SK-N-SH treated with all-trans-retinoic acid at 6 μM for 48 hours (cell line): Measurements from ENCODE around the gene SCAPER.

Experiments
- ATAC-seq: fragments of 200-7000 bp; cut with Tn5 transposase; 3 replicates; pipeline ENCODE4 v1.9.1; 2020; ENCODE audit warnings: mild to moderate bottlenecking, moderate library complexity
- BACH2 ChIP-seq: fragments of 250-450 bp; sonication (Bioruptor Pico); IDR thresholded peaks from 2 replicates; pipeline ENCODE4 v1.9.0; 2021; ENCODE audit warnings: mild to moderate bottlenecking, borderline replicate concordance
- CREB5 ChIP-seq: fragments of 250-450 bp; sonication (Bioruptor Pico); IDR thresholded peaks from 2 replicates; pipeline ENCODE4 v1.5.1; 2020; ENCODE audit warnings: low read depth, mild to moderate bottlenecking, moderate library complexity
- CSDC2 ChIP-seq: fragments of 250-450 bp; sonication (Bioruptor Pico); IDR thresholded peaks from 2 replicates; pipeline ENCODE4 v1.5.0; 2020; ENCODE audit warnings: mild to moderate bottlenecking, moderate library complexity
- CSRNP3 ChIP-seq: fragments of 250-450 bp; sonication (Bioruptor Pico); IDR thresholded peaks from 2 replicates; pipeline ENCODE4 v1.5.1; 2021; ENCODE audit warnings: mild to moderate bottlenecking, moderate library complexity
- ESRRG ChIP-seq: fragments of 250-450 bp; sonication (Bioruptor Pico); IDR thresholded peaks from 2 replicates; pipeline ENCODE4 v1.6.1; 2021; ENCODE audit warnings: mild to moderate bottlenecking
- GLIS3 ChIP-seq: fragments of 250-450 bp; sonication (Bioruptor Pico); IDR thresholded peaks from 2 replicates; pipeline ENCODE4 v1.5.0; 2020; ENCODE audit warnings: mild to moderate bottlenecking, moderate library complexity
- ISL1 ChIP-seq: fragments of 250-450 bp; sonication (Bioruptor Pico); IDR thresholded peaks from 2 replicates; pipeline ENCODE4 v2.1.2; 2022; ENCODE audit warnings: mild to moderate bottlenecking, moderate library complexity
- OSR1 ChIP-seq: fragments of 250-450 bp; sonication (Bioruptor Pico); IDR thresholded peaks from 2 replicates; pipeline ENCODE4 v1.8.0; 2022; ENCODE audit warnings: moderate library complexity, mild to moderate bottlenecking, inconsistent platforms
- POU6F1 ChIP-seq: fragments of 250-450 bp; sonication (Bioruptor Pico); IDR thresholded peaks from 2 replicates; pipeline ENCODE4 v1.8.0; 2021; ENCODE audit warnings: low read depth, mild to moderate bottlenecking, moderate library complexity, borderline replicate concordance
- PPARA ChIP-seq: fragments of 250-450 bp; sonication (Bioruptor Pico); IDR thresholded peaks from 2 replicates; pipeline ENCODE4 v1.5.0; 2020; ENCODE audit warnings: mild to moderate bottlenecking, borderline replicate concordance
- RARB ChIP-seq: fragments of 250-450 bp; sonication (Bioruptor Pico); IDR thresholded peaks from 2 replicates; pipeline ENCODE4 v1.8.0; 2021; ENCODE audit warnings: mild to moderate bottlenecking, moderate library complexity
- SNAI2 ChIP-seq: fragments of 250-450 bp; sonication (Bioruptor Pico); IDR thresholded peaks from 2 replicates; pipeline ENCODE4 v1.5.0; 2020; ENCODE audit warnings: mild to moderate bottlenecking, moderate library complexity
- TOX ChIP-seq: fragments of 250-450 bp; sonication (Bioruptor Pico); IDR thresholded peaks from 2 replicates; pipeline ENCODE4 v1.8.0; 2021; ENCODE audit warnings: mild to moderate bottlenecking, moderate library complexity, borderline replicate concordance
- TSHZ2 ChIP-seq: fragments of 250-450 bp; sonication (Bioruptor Pico); IDR thresholded peaks from 2 replicates; pipeline ENCODE4 v1.5.0; 2020; ENCODE audit warnings: mild to moderate bottlenecking, moderate library complexity
- ZC3H10 ChIP-seq: fragments of 250-450 bp; sonication (Bioruptor Pico); IDR thresholded peaks from 2 replicates; pipeline ENCODE4 v1.5.1; 2021; ENCODE audit warnings: mild to moderate bottlenecking, moderate library complexity
- ZFP3 ChIP-seq: fragments of 250-450 bp; sonication (Bioruptor Pico); IDR thresholded peaks from 2 replicates; pipeline ENCODE4 v1.5.0; 2020; ENCODE audit warnings: mild to moderate bottlenecking, moderate library complexity
- ZNF565 ChIP-seq: fragments of 450-650 bp; formaldehyde crosslinking; conservative IDR thresholded peaks from 2 replicates; pipeline ENCODE4 v1.5.0; 2020; ENCODE audit warnings: low read depth, mild to moderate bottlenecking, moderate library complexity
- ZNF70 ChIP-seq: fragments of 450-650 bp; formaldehyde crosslinking; IDR thresholded peaks from 2 replicates; pipeline ENCODE4 v1.5.0; 2020; ENCODE audit warnings: mild to moderate bottlenecking, moderate library complexity
- ZNF8 ChIP-seq: fragments of 450-650 bp; formaldehyde crosslinking; IDR thresholded peaks from 2 replicates; pipeline ENCODE4 v1.5.0; 2020; ENCODE audit warnings: mild to moderate bottlenecking, moderate library complexity

The SCAPER gene

GRCh38 chr15:76533060-76533820 is 371.9 kb downstream of the SCAPER start:
- no peak for ATAC-seq
- TF ChIP-seq ESRRG (CRISPR knock-in tag) (no peak), PPARA (CRISPR knock-in tag) (no peak)

- no peak for TF ChIP-seq BACH2 (CRISPR knock-in tag)
- no peak for TF ChIP-seq ZNF70
- TF ChIP-seq ZNF565 (CRISPR knock-in tag) = no peak
- TF ChIP-seq ZFP3 = no peak
- ATAC-seq = no peak
These were observed 375.2 kb downstream of the SCAPER start for GRCh38 chr15:76529911-76530310.

- TF ChIP-seq ISL1 (CRISPR knock-in tag) = no peak
- no peak for TF ChIP-seq TSHZ2 (CRISPR knock-in tag)
- no peak for TF ChIP-seq GLIS3 (CRISPR knock-in tag)
- TF ChIP-seq OSR1 (CRISPR knock-in tag) = no peak
- TF ChIP-seq ZNF8 = no peak
- TF ChIP-seq CSRNP3 = no peak
- no peak for TF ChIP-seq TOX (CRISPR knock-in tag)
- no peak for TF ChIP-seq ESRRG (CRISPR knock-in tag)
- no peak for TF ChIP-seq BACH2 (CRISPR knock-in tag)
- TF ChIP-seq POU6F1 (CRISPR knock-in tag) = no peak
- ATAC-seq = no peak
These were observed 379.0 kb downstream of the SCAPER start for GRCh38 chr15:76526111-76526510.

- ATAC-seq = peak; percentile 70
- no peak for TF ChIP-seq GLIS3 (CRISPR knock-in tag)
- no peak for TF ChIP-seq TSHZ2 (CRISPR knock-in tag)
- no peak for TF ChIP-seq CSDC2 (CRISPR knock-in tag)
- no peak for TF ChIP-seq RARB (CRISPR knock-in tag)
- TF ChIP-seq SNAI2 (CRISPR knock-in tag) = no peak
- TF ChIP-seq ZC3H10 = no peak
- no peak for TF ChIP-seq ZNF565 (CRISPR knock-in tag)
- TF ChIP-seq ZFP3 = no peak
- no peak for TF ChIP-seq PPARA (CRISPR knock-in tag)
- TF ChIP-seq TOX (CRISPR knock-in tag) = no peak
- TF ChIP-seq ESRRG (CRISPR knock-in tag) = no peak
- no peak for TF ChIP-seq CREB5 (CRISPR knock-in tag)
These were observed 387.2 kb downstream of the SCAPER start for GRCh38 chr15:76517910-76518309.
